ENCODE results near the gene MORN3.
"Not testable (repeated sequence)": the region's sequence is repeated elsewhere in the genome, so short reads cannot be mapped to it uniquely, and the experiment has no call there.

Gene MORN3, protein sequence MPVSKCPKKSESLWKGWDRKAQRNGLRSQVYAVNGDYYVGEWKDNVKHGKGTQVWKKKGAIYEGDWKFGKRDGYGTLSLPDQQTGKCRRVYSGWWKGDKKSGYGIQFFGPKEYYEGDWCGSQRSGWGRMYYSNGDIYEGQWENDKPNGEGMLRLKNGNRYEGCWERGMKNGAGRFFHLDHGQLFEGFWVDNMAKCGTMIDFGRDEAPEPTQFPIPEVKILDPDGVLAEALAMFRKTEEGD

GRCh38 chr12:121669521-121669900, at the start of gene MORN3:
MORN3 (minus strand) TSS chr12:121669654; CDS start chr12:121669483, 171 bp downstream.
- H3K27me3 ChIP-seq (replicated peaks): no peaks in the 10 kb centered on the region
- TF ChIP-seq CTCF (IDR thresholded peaks at IDR 0.05; ENCODE audit: low read depth, low read length, missing control alignments): no peak
- H3K36me3 ChIP-seq (replicated peaks): no peaks in the 10 kb centered on the region
- no peak within 1 kb of the TSS for H3K4me3 ChIP-seq (ENCODE audit: low read depth, low read length)
- in situ Hi-C loops (cut with HindIII; ENCODE audit: low pct_ligation_motif_present, low sequenced_read_pairs): no loop called here
- DNase-seq: no peak
- no peak within 1 kb of the TSS for H3K27ac ChIP-seq

DNA sequence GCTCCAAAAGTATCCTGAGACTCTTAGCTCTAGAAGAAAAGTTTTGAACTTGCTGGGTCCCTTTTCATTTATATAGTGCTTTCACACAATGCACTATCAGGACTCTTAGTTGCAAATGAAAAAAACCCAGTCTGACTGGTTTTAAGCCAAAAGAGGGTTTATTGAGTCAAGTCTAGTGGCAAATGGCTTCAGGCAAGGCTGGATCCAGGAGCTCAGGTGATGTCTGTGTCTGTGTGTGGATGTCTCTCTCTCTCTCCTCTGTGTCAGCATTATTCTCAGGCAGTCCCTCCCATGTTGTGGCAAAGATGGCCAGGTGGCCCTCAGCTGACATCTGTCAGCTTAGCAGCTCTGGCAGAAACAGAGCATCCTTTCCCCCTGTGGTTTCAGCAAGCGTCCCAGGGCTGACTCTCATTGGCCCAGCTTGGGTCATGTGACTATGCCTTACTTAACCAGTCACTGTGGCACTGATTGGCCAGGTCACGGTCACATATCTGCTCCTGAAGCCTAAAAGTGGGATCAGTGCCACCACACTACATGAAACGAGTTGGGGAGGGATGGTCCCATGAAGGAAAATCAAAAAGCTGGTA, 49.3 kb upstream of the MORN3 start:
- in situ Hi-C loops (cut with HindIII; ENCODE audit: low pct_ligation_motif_present, low sequenced_read_pairs): no loop called here
- Histone ChIP-seq H3K36me3 (replicated peaks) (peaks cover 4% of the 10 kb centered on the region), H3K27ac (no peak overlapping the region), H3K4me3 (ENCODE audit: low read depth, low read length) (no peak overlapping the region), H3K27me3 (replicated peaks) (no peaks in the 10 kb centered on the region)
- no peak for DNase-seq
- no peak for TF ChIP-seq CTCF (IDR thresholded peaks at IDR 0.05; ENCODE audit: low read depth, low read length, missing control alignments)

GRCh38 chr12:121717041-121717699, 47.7 kb upstream of the MORN3 start:
- no peaks in the 10 kb centered on the region for H3K27me3 ChIP-seq (replicated peaks)
- in situ Hi-C loops (cut with HindIII; ENCODE audit: low pct_ligation_motif_present, low sequenced_read_pairs): no loop called here
- peak overlapping the region; percentile 37 for H3K27ac ChIP-seq
- H3K4me3 ChIP-seq (ENCODE audit: low read depth, low read length): no peak overlapping the region
- peak; percentile 82 for DNase-seq
- peaks cover 4% of the 10 kb centered on the region for H3K36me3 ChIP-seq (replicated peaks)
- TF ChIP-seq CTCF (IDR thresholded peaks at IDR 0.05; ENCODE audit: low read depth, low read length, missing control alignments): no peak

DNA sequence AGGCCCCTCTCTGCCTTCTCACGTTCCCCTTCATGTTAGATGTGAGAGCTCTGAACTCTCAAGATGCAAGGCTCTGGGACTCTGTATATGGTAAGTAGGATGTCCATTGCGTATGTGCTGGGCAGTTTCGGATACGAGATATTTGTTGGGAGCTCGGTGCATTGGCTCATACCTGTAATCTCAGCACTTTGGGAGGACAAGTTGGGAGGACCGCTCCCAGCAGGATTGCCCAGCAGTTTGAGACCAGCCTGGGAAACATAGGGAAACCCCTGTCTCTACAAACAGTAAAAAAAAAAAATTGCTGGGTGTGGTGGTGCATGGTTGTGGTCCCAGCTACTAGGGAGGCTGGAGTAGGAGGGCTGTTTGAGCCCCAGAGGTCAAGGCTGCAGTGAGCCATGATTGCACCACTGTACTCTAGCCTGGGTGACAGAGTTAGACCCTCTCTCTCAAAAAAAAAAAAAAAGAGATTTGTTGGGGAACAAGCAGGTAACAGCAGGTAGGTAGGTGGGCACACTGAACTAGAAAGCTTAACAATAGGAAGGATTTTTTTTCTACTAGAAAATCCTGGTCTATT, 46.5 kb upstream of the MORN3 start:
- no peak overlapping the region for H3K4me3 ChIP-seq (ENCODE audit: low read depth, low read length)
- no peak overlapping the region for H3K27ac ChIP-seq
- in situ Hi-C loops (cut with HindIII; ENCODE audit: low pct_ligation_motif_present, low sequenced_read_pairs): no loop called here
- no peaks in the 10 kb centered on the region for H3K27me3 ChIP-seq (replicated peaks)
- peaks cover 2% of the 10 kb centered on the region for H3K36me3 ChIP-seq (replicated peaks)
- no peak for TF ChIP-seq CTCF (IDR thresholded peaks at IDR 0.05; ENCODE audit: low read depth, low read length, missing control alignments)
- no peak for DNase-seq

DNA sequence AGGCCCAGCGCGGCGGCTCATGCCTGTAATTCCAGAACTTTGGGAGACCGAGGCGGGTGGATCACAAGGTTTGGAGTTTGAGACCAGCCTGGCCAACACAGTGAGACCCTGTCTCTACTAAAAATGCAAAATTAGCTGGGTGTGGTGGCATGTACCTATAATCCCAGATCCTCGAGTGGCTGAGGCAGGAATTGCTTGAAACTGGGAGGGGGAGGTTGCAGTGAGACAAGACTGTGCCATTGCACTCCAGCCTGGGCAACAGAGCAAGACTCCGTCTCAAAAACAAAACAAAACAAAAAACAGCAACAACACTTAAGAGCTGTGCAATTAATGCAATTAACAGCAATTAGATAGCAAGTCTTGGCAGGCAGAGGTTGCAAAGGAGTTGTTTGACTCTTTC, 45.6 kb upstream of the MORN3 start:
- in situ Hi-C loops (cut with HindIII; ENCODE audit: low pct_ligation_motif_present, low sequenced_read_pairs); H3K4me3 ChIP-seq (ENCODE audit: low read depth, low read length); H3K27ac ChIP-seq; H3K27me3 ChIP-seq (replicated peaks); DNase-seq; H3K36me3 ChIP-seq (replicated peaks): not testable (repeated sequence)

DNA sequence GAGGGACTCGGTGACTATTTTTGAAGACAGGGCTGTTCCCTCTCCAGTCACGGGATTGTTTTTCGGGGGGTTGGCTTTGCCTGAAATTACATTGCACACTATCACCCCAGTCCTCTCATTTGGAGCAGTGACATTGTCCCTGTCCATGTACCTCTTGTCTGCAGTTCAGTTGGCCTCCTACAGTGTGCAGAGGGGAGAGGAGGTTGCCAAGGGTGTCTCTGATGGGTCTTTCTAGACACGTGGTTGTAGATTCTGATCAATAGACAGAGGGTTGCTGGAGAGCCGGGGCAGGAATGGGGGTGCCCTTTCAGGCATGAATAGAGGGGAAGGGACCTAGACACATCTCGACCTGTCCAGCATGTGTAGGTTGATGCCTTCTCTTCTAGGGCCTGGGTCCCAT, 44.3 kb upstream of the MORN3 start:
- Histone ChIP-seq H3K27ac (no peak overlapping the region), H3K36me3 (replicated peaks) (no peaks in the 10 kb centered on the region), H3K4me3 (ENCODE audit: low read depth, low read length) (peak overlapping the region; percentile 87), H3K27me3 (replicated peaks) (no peaks in the 10 kb centered on the region)
- TF ChIP-seq CTCF (IDR thresholded peaks at IDR 0.05; ENCODE audit: low read depth, low read length, missing control alignments): no peak
- DNase-seq: no peak
- in situ Hi-C loops (cut with HindIII; ENCODE audit: low pct_ligation_motif_present, low sequenced_read_pairs): no loop called here

Measured in brain microvascular endothelial cell (primary cell).